ENCODE measurements around the gene TECPR1. TPM values are rescaled to one million over a fixed set of nuclear protein-coding genes. Genes with fewer than 3 reads are reported as not detected.

Gene TECPR1
- total RNA-seq, 1 experiment from 2014 or later = 12.9 TPM

GRCh38 chr7:98278936-98279335 lies 26.9 kb upstream of the TECPR1 start:
- TF ChIP-seq CTCF (IDR thresholded peaks at IDR 0.05; ENCODE audit: unreplicated experiment) = no peak
- H3K4me3 Mint-ChIP-seq (ENCODE audit: low read depth, unreplicated experiment) = no peak overlapping the region
- H3K36me3 Mint-ChIP-seq (ENCODE audit: insufficient read depth, unreplicated experiment) = peaks cover 20% of the 10 kb centered on the region
- no peak overlapping the region for H3K27ac Mint-ChIP-seq (ENCODE audit: unreplicated experiment)
- no peaks in the 10 kb centered on the region for H3K27me3 Mint-ChIP-seq (ENCODE audit: unreplicated experiment)
- no peaks in the 10 kb centered on the region for H3K9me3 Mint-ChIP-seq (ENCODE audit: low read depth, unreplicated experiment)
- no peak for DNase-seq
- no TSS peak for BruUV-seq (replicated peaks)
- CTCF ChIA-PET = no interaction called here
- peaks cover 20% of the 10 kb centered on the region for H3K4me1 Mint-ChIP-seq (ENCODE audit: low read depth, unreplicated experiment)
- intact Hi-C loops (cut with micrococcal nuclease; ENCODE audit: unreplicated experiment) = no loop called here

- Mint-ChIP-seq H3K36me3 (ENCODE audit: insufficient read depth, unreplicated experiment) (peaks cover 15% of the 10 kb centered on the region), H3K9me3 (ENCODE audit: low read depth, unreplicated experiment) (no peaks in the 10 kb centered on the region), H3K4me3 (ENCODE audit: low read depth, unreplicated experiment) (no peak overlapping the region), H3K4me1 (ENCODE audit: low read depth, unreplicated experiment) (peaks cover 20% of the 10 kb centered on the region), H3K27ac (ENCODE audit: unreplicated experiment) (no peak overlapping the region), H3K27me3 (ENCODE audit: unreplicated experiment) (no peaks in the 10 kb centered on the region)
- intact Hi-C loops (cut with micrococcal nuclease; ENCODE audit: unreplicated experiment) = no loop called here
- BruUV-seq (replicated peaks) = no TSS peak
- DNase-seq = no peak
- no peak for TF ChIP-seq CTCF (IDR thresholded peaks at IDR 0.05; ENCODE audit: unreplicated experiment)
- CTCF ChIA-PET = interaction anchor here (0.7 kb wide), 1 partner anchor 243 kb away, joined by 4 read pairs; no protein-coding TSS in a partner anchor
These were observed 26.4 kb upstream of the TECPR1 start for GRCh38 chr7:98278408-98278807.

GRCh38 chr7:98276241-98276761 lies 24.3 kb upstream of the TECPR1 start:
- Mint-ChIP-seq H3K4me1 (ENCODE audit: low read depth, unreplicated experiment) (peaks cover 13% of the 10 kb centered on the region), H3K4me3 (ENCODE audit: low read depth, unreplicated experiment) (no peak overlapping the region), H3K27me3 (ENCODE audit: unreplicated experiment) (no peaks in the 10 kb centered on the region), H3K9me3 (ENCODE audit: low read depth, unreplicated experiment) (no peaks in the 10 kb centered on the region), H3K36me3 (ENCODE audit: insufficient read depth, unreplicated experiment) (no peaks in the 10 kb centered on the region), H3K27ac (ENCODE audit: unreplicated experiment) (no peak overlapping the region)
- CTCF ChIA-PET = no interaction called here
- intact Hi-C loops (cut with micrococcal nuclease; ENCODE audit: unreplicated experiment) = no loop called here
- DNase-seq = no peak
- BruUV-seq (replicated peaks) = no TSS peak
- no peak for TF ChIP-seq CTCF (IDR thresholded peaks at IDR 0.05; ENCODE audit: unreplicated experiment)

- Mint-ChIP-seq H3K36me3 (ENCODE audit: insufficient read depth, unreplicated experiment) (no peaks in the 10 kb centered on the region), H3K27ac (ENCODE audit: unreplicated experiment) (no peak overlapping the region), H3K4me1 (ENCODE audit: low read depth, unreplicated experiment) (peaks cover 8% of the 10 kb centered on the region), H3K27me3 (ENCODE audit: unreplicated experiment) (no peaks in the 10 kb centered on the region), H3K9me3 (ENCODE audit: low read depth, unreplicated experiment) (no peaks in the 10 kb centered on the region), H3K4me3 (ENCODE audit: low read depth, unreplicated experiment) (no peak overlapping the region)
- no peak for DNase-seq
- intact Hi-C loops (cut with micrococcal nuclease; ENCODE audit: unreplicated experiment) = no loop called here
- TF ChIP-seq CTCF (IDR thresholded peaks at IDR 0.05; ENCODE audit: unreplicated experiment) = no peak
- no TSS peak for BruUV-seq (replicated peaks)
- CTCF ChIA-PET = interaction anchor here (1.1 kb wide), 1 partner anchor 14 kb away, joined by 4 read pairs; no protein-coding TSS in a partner anchor
These were observed 15.3 kb upstream of the TECPR1 start for GRCh38 chr7:98267303-98267702.

Data from Calu3 (cell line).